IMR-90 (cell line): Measurements from ENCODE around the gene SLX4IP. TPM values are rescaled to one million over a fixed set of nuclear protein-coding genes. Genes with fewer than 3 reads are reported as not detected.

Experiments
- ATAC-seq: fragments of 200-7000 bp; cut with Tn5 transposase; 2 replicates; pipeline ENCODE4 v1.9.1; 2020; ENCODE audit warnings: low read depth, mild to moderate bottlenecking, moderate library complexity
- BruUV-seq: library from RNA; stranded (reverse); fragments of 400-500 nt; replicated peaks from 2 replicates; lab custom pipeline; 2021; lab: Mats Ljungman, UMichigan
- CTCF ChIA-PET: fragments of 300-600 bp; formaldehyde crosslinking; extraction: SDS; loops from one replicate; lab custom pipeline; 2021; ENCODE audit warnings: antibody characterized with exemption; lab: Yijun Ruan, JAX
- POLR2A ChIA-PET: fragments of 300-600 bp; sonication (Branson Sonifier 250); formaldehyde crosslinking; loops from one replicate; lab custom pipeline; 2022; ENCODE audit warnings: antibody characterized with exemption; ENCODE audit not compliant: unreplicated experiment; lab: Charles Lee
- DNase-seq: peaks from one replicate; pipeline ENCODE4 v3.0.0; 2013
- H2AFZ ChIP-seq: replicated peaks from 2 replicates; pipeline ENCODE3; 2013; ENCODE audit warnings: low read length, mild to moderate bottlenecking; ENCODE audit not compliant: poor library complexity
- H2AK5ac ChIP-seq: 2 replicates; pipeline ENCODE4 v1.6.1; 2013; ENCODE audit warnings: low read depth, low read length, inconsistent platforms
- H2AK9ac ChIP-seq: replicated peaks from 2 replicates; pipeline ENCODE3; 2013; ENCODE audit warnings: mild to moderate bottlenecking, low read depth, low read length, moderate library complexity; ENCODE audit not compliant: poor library complexity
- H2BK120ac ChIP-seq: 2 replicates; pipeline ENCODE4 v1.6.1; 2013; ENCODE audit warnings: low read depth, low read length, inconsistent platforms
- H2BK15ac ChIP-seq: 3 replicates; pipeline ENCODE4 v1.6.1; 2013; ENCODE audit warnings: low read depth, low read length, inconsistent platforms
- H2BK20ac ChIP-seq: 2 replicates; pipeline ENCODE4 v1.6.1; 2013; ENCODE audit warnings: low read depth, mild to moderate bottlenecking, inconsistent platforms, low read length, moderate library complexity
- H2BK5ac ChIP-seq: 2 replicates; pipeline ENCODE4 v1.6.1; 2013; ENCODE audit warnings: mild to moderate bottlenecking, low read depth, low read length, inconsistent platforms; ENCODE audit not compliant: poor library complexity, severe bottlenecking
- H3K14ac ChIP-seq: replicated peaks from 2 replicates; pipeline ENCODE4 v1.6.1; 2013; ENCODE audit warnings: low read depth, low read length, inconsistent platforms
- H3K18ac ChIP-seq: 2 replicates; pipeline ENCODE4 v1.6.1; 2013; ENCODE audit warnings: low read depth, low read length, control low read depth
- H3K23ac ChIP-seq: 2 replicates; pipeline ENCODE4 v1.6.1; 2013; ENCODE audit warnings: low read depth, low read length, inconsistent platforms
- H3K27ac ChIP-seq: 2 replicates; pipeline ENCODE4 v1.5.1; 2013; ENCODE audit warnings: mild to moderate bottlenecking, control low read depth, low read length; ENCODE audit not compliant: insufficient read depth
- H3K27me3 ChIP-seq: 2 replicates; pipeline ENCODE4 v1.6.1; 2013; ENCODE audit warnings: low read length; ENCODE audit not compliant: control insufficient read depth, insufficient read depth
- H3K36me3 ChIP-seq: 2 replicates; pipeline ENCODE4 v1.6.1; 2013; ENCODE audit warnings: low read length, mixed read lengths; ENCODE audit not compliant: control insufficient read depth, insufficient read depth
- H3K4ac ChIP-seq: 2 replicates; pipeline ENCODE4 v1.6.1; 2013; ENCODE audit warnings: low read depth, low read length, inconsistent platforms
- H3K4me1 ChIP-seq: 2 replicates; pipeline ENCODE4 v1.6.1; 2013; ENCODE audit warnings: low read length, mixed read lengths; ENCODE audit not compliant: control insufficient read depth, insufficient read depth
- H3K4me2 ChIP-seq: 2 replicates; pipeline ENCODE4 v1.6.1; 2013; ENCODE audit warnings: low read depth, mild to moderate bottlenecking, control low read depth, low read length, moderate library complexity
- H3K4me3 ChIP-seq: 2 replicates; pipeline ENCODE4 v1.5.1; 2013; ENCODE audit warnings: low read depth, mild to moderate bottlenecking, control low read depth, low read length, moderate library complexity; ENCODE audit not compliant: insufficient read depth
- H3K56ac ChIP-seq: 2 replicates; pipeline ENCODE4 v1.6.1; 2013; ENCODE audit warnings: low read length, inconsistent platforms; ENCODE audit not compliant: insufficient read depth; ENCODE audit errors: extremely low read depth
- H3K79me1 ChIP-seq, 2 experiments: 2 replicates each; pipeline ENCODE4 v1.6.1; 2013; ENCODE audit warnings: low read length in 2 of 2, inconsistent platforms in 1 of 2, low read depth in 1 of 2
- H3K9ac ChIP-seq: 2 replicates; pipeline ENCODE4 v1.6.1; 2013; ENCODE audit warnings: low read depth, low read length, control low read depth
- H3K9me1 ChIP-seq: 2 replicates; pipeline ENCODE4 v1.6.1; 2013; ENCODE audit warnings: low read length, inconsistent platforms; ENCODE audit not compliant: insufficient read depth
- H3K9me3 ChIP-seq: 2 replicates; pipeline ENCODE4 v1.6.1; 2013; ENCODE audit warnings: low read length; ENCODE audit not compliant: control insufficient read depth, insufficient read depth
- H4K20me1 ChIP-seq: 2 replicates; pipeline ENCODE4 v1.6.1; 2013; ENCODE audit warnings: low read length, inconsistent platforms; ENCODE audit not compliant: insufficient read depth
- H4K5ac ChIP-seq: 2 replicates; pipeline ENCODE4 v1.6.1; 2013; ENCODE audit warnings: mild to moderate bottlenecking, low read depth, low read length, control low read depth
- H4K8ac ChIP-seq, 2 experiments: 2 replicates each; pipeline ENCODE4 v1.6.1; 2013; ENCODE audit warnings: low read depth in 2 of 2, low read length in 2 of 2, control low read depth in 1 of 2, inconsistent platforms in 1 of 2
- H4K91ac ChIP-seq: 2 replicates; pipeline ENCODE4 v1.6.1; 2013; ENCODE audit warnings: low read depth, low read length, inconsistent platforms; ENCODE audit not compliant: insufficient read depth
- BHLHE40 ChIP-seq: fragments of 150-350 bp; IDR thresholded peaks from 2 replicates; pipeline ENCODE4 v1.6.1; 2016; ENCODE audit warnings: mild to moderate bottlenecking, low read depth, low read length
- ELK1 ChIP-seq: fragments of 150-350 bp; IDR thresholded peaks from 2 replicates; pipeline ENCODE4 v1.6.1; 2016; ENCODE audit warnings: low read depth, mild to moderate bottlenecking, low read length, moderate library complexity, borderline replicate concordance
- FOS ChIP-seq: fragments of 150-350 bp; IDR thresholded peaks from 2 replicates; pipeline ENCODE4 v1.6.1; 2016; ENCODE audit warnings: low read depth, low read length
- MAZ ChIP-seq: IDR thresholded peaks from 2 replicates; pipeline ENCODE4 v1.6.1; 2012; ENCODE audit warnings: low read depth, mild to moderate bottlenecking, low read length, improper control_type of control experiment, moderate library complexity, borderline replicate concordance
- RAD21 ChIP-seq: IDR thresholded peaks from 2 replicates; pipeline ENCODE4 v1.6.1; 2012; ENCODE audit warnings: low read length, improper control_type of control experiment
- RCOR1 ChIP-seq: IDR thresholded peaks from 2 replicates; pipeline ENCODE4 v1.6.1; 2012; ENCODE audit warnings: mild to moderate bottlenecking, low read length, improper control_type of control experiment; ENCODE audit not compliant: insufficient replicate concordance
- SMC3 ChIP-seq: fragments of 150-350 bp; IDR thresholded peaks from 2 replicates; pipeline ENCODE4 v1.6.1; 2016; ENCODE audit warnings: low read depth, mild to moderate bottlenecking, antibody characterized with exemption, low read length, moderate library complexity
- WGBS, 2 experiments: methylation state at CpG; one replicate each; pipeline versions ENCODE4 v1.1.5 to v1.1.7; 2013; ENCODE audit warnings: missing lambda C conversion rate in 2 of 2; ENCODE audit not compliant: insufficient read length in 1 of 2; ENCODE audit errors: extremely low coverage in 2 of 2; 5-methylcytosine and 5-hydroxymethylcytosine counted together
- dilution Hi-C: fragments of 300-500 bp; cut with HindIII; formaldehyde crosslinking; loops from one replicate; pipeline ENCODE4 v1.14.3; 2018; ENCODE audit warnings: low sequenced_read_pairs; ENCODE audit not compliant: unreplicated experiment
- in situ Hi-C: fragments of 300-500 bp; cut with MboI; formaldehyde crosslinking; loops from 3 replicates; pipeline ENCODE4 v1.14.3; 2019; ENCODE audit warnings: low sequenced_read_pairs, inconsistent platforms, mixed read lengths
- intact Hi-C: fragments of 100-400 bp; cut with micrococcal nuclease; formaldehyde crosslinking; loops from 2 replicates; pipeline ENCODE4 v1.10.0; 2022
- polyA plus RNA-seq, 3 experiments: library from polyadenylated mRNA; depleted of rRNA; stranded (reverse); fragments of >200 nt; gene quantifications; 2 replicates each; pipeline ENCODE4 v1.2.3, GENCODE V29; 2012; ENCODE audit warnings: low replicate concordance in 1 of 3
- total RNA-seq: library from RNA; depleted of rRNA; stranded (reverse); fragments of >200 nt; gene quantifications from 2 replicates; pipeline ENCODE4 v1.2.3, GENCODE V29; 2012

SLX4IP gene
- total and polyA plus RNA-seq, 2 of the 4 experiments (the other 2 are of a cell fraction): 1.3 to 5.9 TPM

- Histone ChIP-seq H2BK15ac (no peak overlapping the region), H3K36me3 (no peaks in the 10 kb centered on the region), H3K9ac (no peak overlapping the region), H3K9me3 (no peaks in the 10 kb centered on the region), H2AK5ac (no peak overlapping the region), H2BK20ac (no peak overlapping the region), H3K79me1 (peaks cover 5 to 11% of the 10 kb centered on the region in 2 experiments; a peak in 2 of 4 replicates), H3K14ac (no peak overlapping the region), H3K18ac (no peak overlapping the region), H4K91ac (no peak overlapping the region), H2AK9ac (no peak overlapping the region), H2BK5ac (no peak overlapping the region), H4K20me1 (no peaks in the 10 kb centered on the region), H3K4me2 (no peak overlapping the region), H3K27ac (no peak overlapping the region), H3K23ac (no peak overlapping the region), H3K27me3 (no peaks in the 10 kb centered on the region), H2AFZ (no peak overlapping the region), H3K9me1 (no peaks in the 10 kb centered on the region), H4K8ac (no peak overlapping the region), H2BK120ac (no peak overlapping the region), H4K5ac (no peak overlapping the region), H3K56ac (no peak overlapping the region), H3K4ac (no peak overlapping the region), H3K4me3 (no peak overlapping the region), H3K4me1 (no peaks in the 10 kb centered on the region)
- ATAC-seq: no peak
- in situ Hi-C loops (no loop called here), dilution Hi-C loops (no loop called here), intact Hi-C loops (no loop called here)
- no CpG with 5 or more reads among the region's 5 CpGs for WGBS, 2 experiments
- no TSS peak for BruUV-seq
- ChIA-PET CTCF (no interaction called here), POLR2A (no interaction called here)
- DNase-seq: no peak
- TF ChIP-seq RAD21 (no peak), RCOR1 (no peak), MAZ (no peak), BHLHE40 (no peak), ELK1 (no peak), FOS (no peak), SMC3 (no peak)
Measured at GRCh38 chr20:10481676-10482075, 46.6 kb downstream of the SLX4IP start.
